ENCODE results near the gene GPX3. TPM values are rescaled to one million over a fixed set of nuclear protein-coding genes. Genes with fewer than 3 reads are reported as not detected.

Gene GPX3
- total and polyA plus RNA-seq, 2 of the 8 experiments (the other 6 are each of a cell fraction or from before 2014, with no cell fraction given) = 27.8 to 77.9 TPM

GRCh38 chr5:151039665-151040064 lies 19.3 kb downstream of the GPX3 start:
- peaks cover 0 to 2% of the 10 kb centered on the region in 2 experiments for H4K20me1 ChIP-seq (replicated peaks in 1 of 2; ENCODE audit: control insufficient read depth in 1 of 2, insufficient read depth in 2 of 2, low read length in 2 of 2)
- no peak overlapping the region for H3K14ac ChIP-seq (ENCODE audit: insufficient read length)
- H3K79me2 ChIP-seq (ENCODE audit: control insufficient read depth in 1 of 2, insufficient read depth in 2 of 2, low read length in 2 of 2) = no peaks in the 10 kb centered on the region
- no peak overlapping the region for H2BK120ac ChIP-seq (replicated peaks; ENCODE audit: low read depth, low read length)
- H3K4me1 ChIP-seq (replicated peaks in 1 of 4; ENCODE audit: control insufficient read depth in 3 of 4, insufficient read depth in 4 of 4, low read length in 3 of 4) = no peaks in the 10 kb centered on the region
- H2BK5ac ChIP-seq (ENCODE audit: low read depth, low read length) = no peak overlapping the region
- no peak overlapping the region for H2BK20ac ChIP-seq (ENCODE audit: low read length)
- no peak overlapping the region for H3K18ac ChIP-seq (ENCODE audit: extremely low read depth, low read length)
- WGBS, 2 experiments (ENCODE audit: extremely low coverage in 1 of 2, insufficient coverage in 1 of 2, insufficient read length in 1 of 2, insufficient replicate concordance in 2 of 2, low coverage in 1 of 2, low lambda C conversion rate in 2 of 2, missing lambda C conversion rate in 1 of 2) = 89% methylated on average over 9 of the region's 9 CpGs; no CpG with 5 or more reads in 1 of the 2 experiments
- no peak for DNase-seq (ENCODE audit: low read depth in 1 of 2, low spot score in 2 of 2)
- H2AK5ac ChIP-seq (ENCODE audit: low read depth, low read length) = no peak overlapping the region
- H3K56ac ChIP-seq (replicated peaks; ENCODE audit: insufficient read length, low read depth, low read length) = no peak overlapping the region
- no peaks in the 10 kb centered on the region for H3K23me2 ChIP-seq (ENCODE audit: low read depth, low read length)
- H4K8ac ChIP-seq (ENCODE audit: extremely low read depth, insufficient read depth, low read length) = no peak overlapping the region
- POLR2A ChIA-PET (ENCODE audit: partially characterized antibody) = interaction anchor here (1.1 to 1.5 kb wide), 2 partner anchors 12 to 14 kb away, joined by 3 to 5 read pairs; no protein-coding TSS in a partner anchor
- H3K9me3 ChIP-seq (ENCODE audit: insufficient read depth in 2 of 2, low read depth in 1 of 2, low read length in 1 of 2) = no peaks in the 10 kb centered on the region
- no peak overlapping the region for H4K91ac ChIP-seq (replicated peaks; ENCODE audit: insufficient read length, low read length)
- H3K79me1 ChIP-seq (ENCODE audit: low read depth, low read length) = no peaks in the 10 kb centered on the region
- no peak overlapping the region for H3K23ac ChIP-seq (ENCODE audit: insufficient read length)
- CTCF ChIA-PET (ENCODE audit: partially characterized antibody) = interaction anchor here (0.6 to 10.2 kb wide), 8 partner anchors 11 to 75 kb away, joined by 3 to 157 read pairs (median 5); no protein-coding TSS in a partner anchor
- FAIRE-seq = no peak
- H3K4me3 ChIP-seq (ENCODE audit: extremely low read depth in 1 of 4, insufficient read depth in 2 of 4, low read depth in 3 of 4, low read length in 4 of 4) = no peak overlapping the region
- no peak overlapping the region for H2BK12ac ChIP-seq (ENCODE audit: low read depth, low read length)
- H3K4ac ChIP-seq (replicated peaks; ENCODE audit: insufficient read length, low read depth, low read length) = no peak overlapping the region
- H3K4me2 ChIP-seq (ENCODE audit: insufficient read depth in 1 of 2, low read depth in 2 of 2, low read length in 2 of 2) = no peak overlapping the region
- H2AFZ ChIP-seq (ENCODE audit: low read length) = no peak overlapping the region
- no peak overlapping the region for H3K27ac ChIP-seq (ENCODE audit: low read depth, low read length)
- H3K36me3 ChIP-seq (ENCODE audit: control insufficient read depth in 2 of 4, insufficient read depth in 4 of 4, low read length in 3 of 4) = peaks cover 6 to 23% (median 13%) of the 10 kb centered on the region in 4 experiments; a peak in 6 of 8 replicates
- H4K5ac ChIP-seq (ENCODE audit: insufficient read length, low read depth, low read length) = no peak overlapping the region
- no peak overlapping the region for H3K9ac ChIP-seq (replicated peaks in 1 of 4; ENCODE audit: extremely low read depth in 1 of 4, low read depth in 3 of 4, low read length in 3 of 4)
- H2BK15ac ChIP-seq (ENCODE audit: low read length) = no peak overlapping the region
- no peaks in the 10 kb centered on the region for H3K27me3 ChIP-seq (replicated peaks in 1 of 4; ENCODE audit: control insufficient read depth in 3 of 4, extremely low read depth in 1 of 4, insufficient read depth in 3 of 4, low read length in 3 of 4)
- TF ChIP-seq, protein P1, sequence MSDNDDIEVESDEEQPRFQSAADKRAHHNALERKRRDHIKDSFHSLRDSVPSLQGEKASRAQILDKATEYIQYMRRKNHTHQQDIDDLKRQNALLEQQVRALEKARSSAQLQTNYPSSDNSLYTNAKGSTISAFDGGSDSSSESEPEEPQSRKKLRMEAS (IDR thresholded peaks at IDR 0.05) = no peak
- TF ChIP-seq BCL11A (IDR thresholded peaks at IDR 0.05; ENCODE audit: low read depth in 2 of 2, low read length in 2 of 2) (no peak), ASH2L (IDR thresholded peaks at IDR 0.05; ENCODE audit: low read length) (no peak), RAD21 (IDR thresholded peaks at IDR 0.05 in 1 of 2, conservative IDR thresholded peaks at IDR 0.05 in 1 of 2; ENCODE audit: low read depth in 2 of 2, low read length in 2 of 2) (no peak), JUN (IDR thresholded peaks at IDR 0.05; ENCODE audit: low read depth, low read length) (no peak), MAFK (IDR thresholded peaks at IDR 0.05; ENCODE audit: low read depth, low read length) (no peak), BACH1 (IDR thresholded peaks at IDR 0.05; ENCODE audit: low read length) (no peak), TAF7 (optimal IDR thresholded peaks at IDR 0.05; ENCODE audit: borderline replicate concordance, low read depth, low read length) (no peak)
